HL-60 (cell line): ENCODE measurements around the gene DDX24.

Source experiments
- DNase-seq, 2 experiments: peaks; one replicate each; pipeline ENCODE4 v3.0.0-alpha.2; 2010 to 2020; ENCODE audit warnings: low read depth in 1 of 2, low spot score in 1 of 2
- H3K27ac ChIP-seq: fragments of 250-450 bp; sonication (Bioruptor Pico); replicated peaks from 2 replicates; pipeline ENCODE4 v1.5.1; 2020; ENCODE audit warnings: mild to moderate bottlenecking, moderate library complexity
- H3K27me3 ChIP-seq: fragments of 250-450 bp; sonication (Bioruptor Pico); 2 replicates; pipeline ENCODE4 v1.5.1; 2021; ENCODE audit warnings: mild to moderate bottlenecking, moderate library complexity; ENCODE audit not compliant: insufficient read depth, poor library complexity, severe bottlenecking
- H3K4me3 ChIP-seq: replicated peaks from 2 replicates; pipeline ENCODE4 v1.5.1; 2011; ENCODE audit warnings: mild to moderate bottlenecking, control low read depth, low read length; ENCODE audit not compliant: insufficient read depth
- GABPA ChIP-seq: IDR thresholded peaks from 2 replicates; pipeline ENCODE4 v1.6.1; 2012; ENCODE audit warnings: low read depth
- POLR2AphosphoS5 ChIP-seq: IDR thresholded peaks from 2 replicates; pipeline ENCODE4 v1.6.1; 2012; ENCODE audit warnings: low read depth
- SPI1 ChIP-seq: IDR thresholded peaks from 2 replicates; pipeline ENCODE4 v1.6.1; 2012; ENCODE audit warnings: low read depth, mild to moderate bottlenecking, borderline replicate concordance
- TF ChIP-seq, protein P1 (sequence below): IDR thresholded peaks from 2 replicates; pipeline ENCODE4 v1.6.1; 2012; ENCODE audit warnings: low read depth; ENCODE audit not compliant: insufficient replicate concordance
- TF ChIP-seq, protein P2 (sequence below): IDR thresholded peaks from one replicate; pipeline ENCODE4 v1.5.1; 2011; ENCODE audit warnings: low read length, control low read depth, inconsistent platforms; ENCODE audit not compliant: insufficient read depth

DDX24 gene

GRCh38 chr14:94044476-94045091 is 36.4 kb downstream of the DDX24 start:
- no peak for TF ChIP-seq SPI1
- Histone ChIP-seq H3K27ac (no peak overlapping the region), H3K4me3 (no peak overlapping the region), H3K27me3 (no peaks in the 10 kb centered on the region)
- DNase-seq: no peak

- TF ChIP-seq, protein P1, sequence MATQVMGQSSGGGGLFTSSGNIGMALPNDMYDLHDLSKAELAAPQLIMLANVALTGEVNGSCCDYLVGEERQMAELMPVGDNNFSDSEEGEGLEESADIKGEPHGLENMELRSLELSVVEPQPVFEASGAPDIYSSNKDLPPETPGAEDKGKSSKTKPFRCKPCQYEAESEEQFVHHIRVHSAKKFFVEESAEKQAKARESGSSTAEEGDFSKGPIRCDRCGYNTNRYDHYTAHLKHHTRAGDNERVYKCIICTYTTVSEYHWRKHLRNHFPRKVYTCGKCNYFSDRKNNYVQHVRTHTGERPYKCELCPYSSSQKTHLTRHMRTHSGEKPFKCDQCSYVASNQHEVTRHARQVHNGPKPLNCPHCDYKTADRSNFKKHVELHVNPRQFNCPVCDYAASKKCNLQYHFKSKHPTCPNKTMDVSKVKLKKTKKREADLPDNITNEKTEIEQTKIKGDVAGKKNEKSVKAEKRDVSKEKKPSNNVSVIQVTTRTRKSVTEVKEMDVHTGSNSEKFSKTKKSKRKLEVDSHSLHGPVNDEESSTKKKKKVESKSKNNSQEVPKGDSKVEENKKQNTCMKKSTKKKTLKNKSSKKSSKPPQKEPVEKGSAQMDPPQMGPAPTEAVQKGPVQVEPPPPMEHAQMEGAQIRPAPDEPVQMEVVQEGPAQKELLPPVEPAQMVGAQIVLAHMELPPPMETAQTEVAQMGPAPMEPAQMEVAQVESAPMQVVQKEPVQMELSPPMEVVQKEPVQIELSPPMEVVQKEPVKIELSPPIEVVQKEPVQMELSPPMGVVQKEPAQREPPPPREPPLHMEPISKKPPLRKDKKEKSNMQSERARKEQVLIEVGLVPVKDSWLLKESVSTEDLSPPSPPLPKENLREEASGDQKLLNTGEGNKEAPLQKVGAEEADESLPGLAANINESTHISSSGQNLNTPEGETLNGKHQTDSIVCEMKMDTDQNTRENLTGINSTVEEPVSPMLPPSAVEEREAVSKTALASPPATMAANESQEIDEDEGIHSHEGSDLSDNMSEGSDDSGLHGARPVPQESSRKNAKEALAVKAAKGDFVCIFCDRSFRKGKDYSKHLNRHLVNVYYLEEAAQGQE: no peak
- TF ChIP-seq, protein P2, sequence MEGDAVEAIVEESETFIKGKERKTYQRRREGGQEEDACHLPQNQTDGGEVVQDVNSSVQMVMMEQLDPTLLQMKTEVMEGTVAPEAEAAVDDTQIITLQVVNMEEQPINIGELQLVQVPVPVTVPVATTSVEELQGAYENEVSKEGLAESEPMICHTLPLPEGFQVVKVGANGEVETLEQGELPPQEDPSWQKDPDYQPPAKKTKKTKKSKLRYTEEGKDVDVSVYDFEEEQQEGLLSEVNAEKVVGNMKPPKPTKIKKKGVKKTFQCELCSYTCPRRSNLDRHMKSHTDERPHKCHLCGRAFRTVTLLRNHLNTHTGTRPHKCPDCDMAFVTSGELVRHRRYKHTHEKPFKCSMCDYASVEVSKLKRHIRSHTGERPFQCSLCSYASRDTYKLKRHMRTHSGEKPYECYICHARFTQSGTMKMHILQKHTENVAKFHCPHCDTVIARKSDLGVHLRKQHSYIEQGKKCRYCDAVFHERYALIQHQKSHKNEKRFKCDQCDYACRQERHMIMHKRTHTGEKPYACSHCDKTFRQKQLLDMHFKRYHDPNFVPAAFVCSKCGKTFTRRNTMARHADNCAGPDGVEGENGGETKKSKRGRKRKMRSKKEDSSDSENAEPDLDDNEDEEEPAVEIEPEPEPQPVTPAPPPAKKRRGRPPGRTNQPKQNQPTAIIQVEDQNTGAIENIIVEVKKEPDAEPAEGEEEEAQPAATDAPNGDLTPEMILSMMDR: no peak
- TF ChIP-seq POLR2AphosphoS5 (no peak; the same call in 1 of the 2 replicates), GABPA (no peak), SPI1 (no peak)
- Histone ChIP-seq H3K27me3 (no peaks in the 10 kb centered on the region), H3K4me3 (no peak overlapping the region), H3K27ac (no peak overlapping the region)
- DNase-seq: no peak
These were observed 37.1 kb downstream of the DDX24 start for GRCh38 chr14:94043756-94044475.

DNA sequence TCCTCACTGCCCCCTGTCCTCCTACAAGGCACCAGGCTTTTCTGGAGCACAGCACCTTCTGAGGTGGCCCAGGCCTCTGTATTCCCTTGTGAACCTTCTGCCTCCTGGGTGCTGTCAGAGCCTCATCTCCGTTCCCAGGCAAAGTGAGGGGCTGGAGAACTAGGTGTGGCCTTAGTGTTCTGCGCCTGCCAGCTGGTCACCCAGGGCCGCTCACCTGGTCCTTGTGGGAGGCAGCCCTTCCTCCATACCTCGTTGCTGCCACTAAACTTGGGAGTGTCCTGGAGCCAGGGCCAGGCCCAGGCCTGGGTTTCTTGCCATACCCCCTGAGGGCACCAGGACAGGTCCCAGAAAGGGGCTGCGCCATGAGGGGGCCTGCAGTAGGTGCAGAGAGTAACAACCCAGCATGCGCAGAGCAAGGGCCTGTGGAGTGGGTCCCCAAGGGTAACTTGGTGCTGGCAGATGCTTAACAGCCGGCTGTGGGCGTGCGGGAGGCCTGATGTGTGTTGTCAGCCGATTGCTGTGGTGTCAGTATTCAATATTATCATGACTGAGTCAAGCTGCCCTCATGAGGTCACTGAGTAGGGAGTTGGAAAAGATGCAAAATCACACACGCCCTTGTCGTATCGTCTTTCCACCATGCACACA is 37.8 kb downstream of the DDX24 start:
- no peaks in the 10 kb centered on the region for H3K27me3 ChIP-seq
- TF ChIP-seq GABPA (no peak), POLR2AphosphoS5 (no peak), SPI1 (no peak)
- TF ChIP-seq, protein P2: no peak
- TF ChIP-seq, protein P1: no peak
- DNase-seq: no peak
- no peak overlapping the region for H3K4me3 ChIP-seq
- H3K27ac ChIP-seq: no peak overlapping the region

- Histone ChIP-seq H3K27ac (no peak overlapping the region), H3K4me3 (no peak overlapping the region), H3K27me3 (no peaks in the 10 kb centered on the region)
- DNase-seq: no peak
- TF ChIP-seq POLR2AphosphoS5 (no peak), GABPA (no peak)
- TF ChIP-seq, protein P1: no peak
- TF ChIP-seq, protein P2: no peak
These were observed 38.4 kb downstream of the DDX24 start for GRCh38 chr14:94042433-94043091.
